CD4-positive, alpha-beta T cell (primary cell): ENCODE measurements around the gene DIS3L2. TPM values are rescaled to one million over a fixed set of nuclear protein-coding genes. Genes with fewer than 3 reads are reported as not detected.

Source experiments
- ATAC-seq: fragments of 200-7000 bp; cut with Tn5 transposase; one replicate; pipeline ENCODE4 v1.10.0; 2022; ENCODE audit warnings: mild to moderate bottlenecking; ENCODE audit not compliant: poor library complexity
- CTCF ChIA-PET: fragments of 350-600 bp; sonication (Branson Sonifier 250); formaldehyde crosslinking; loops from one replicate; lab custom pipeline; 2021; ENCODE audit warnings: antibody characterized with exemption, inconsistent platforms; lab: Charles Lee
- POLR2A ChIA-PET: fragments of 350-600 bp; sonication (Branson Sonifier 250); formaldehyde crosslinking; loops from one replicate; lab custom pipeline; 2021; ENCODE audit warnings: antibody characterized with exemption, inconsistent platforms; lab: Charles Lee
- DNase-seq, 14 experiments: peaks; one replicate each; pipeline ENCODE4 v3.0.0-alpha.2; 2013 to 2020; ENCODE audit warnings: mixed read lengths in 2 of 14
- H3K27ac ChIP-seq, 2 donors: one replicate each; pipeline versions ENCODE4 v1.5.1 to v1.7.0; 2013; ENCODE audit warnings: low read length in 2 of 2, low read depth in 1 of 2, mild to moderate bottlenecking in 1 of 2
- H3K27me3 ChIP-seq, 2 experiments: 1 replicate in 1 of 2; 2 replicates in 1 of 2; pipeline versions ENCODE4 v1.6.1 to v1.7.0; 2013; ENCODE audit warnings: low read length in 2 of 2, control low read depth in 1 of 2, mild to moderate bottlenecking in 1 of 2, moderate library complexity in 1 of 2; ENCODE audit not compliant: insufficient read depth in 2 of 2, control insufficient read depth in 1 of 2
- H3K36me3 ChIP-seq: one replicate; pipeline ENCODE4 v1.6.1; 2013; ENCODE audit warnings: low read length, control low read depth; ENCODE audit not compliant: insufficient read depth
- H3K4me1 ChIP-seq: one replicate; pipeline ENCODE4 v1.6.1; 2013; ENCODE audit warnings: low read length, control low read depth; ENCODE audit not compliant: insufficient read depth
- H3K4me3 ChIP-seq: one replicate; pipeline ENCODE4 v1.5.1; 2013; ENCODE audit warnings: mild to moderate bottlenecking, low read length, moderate library complexity
- H3K9me3 ChIP-seq, 2 experiments: 1 replicate in 1 of 2; 2 replicates in 1 of 2; pipeline versions ENCODE4 v1.6.1 to v1.7.0; 2013; ENCODE audit warnings: low read length in 2 of 2, mild to moderate bottlenecking in 2 of 2, control low read depth in 1 of 2, moderate library complexity in 1 of 2; ENCODE audit not compliant: control insufficient read depth in 1 of 2, insufficient read depth in 1 of 2
- H3K27ac Mint-ChIP-seq: one replicate; pipeline ENCODE4 v1.8.0; 2020; ENCODE audit warnings: mixed read lengths
- H3K27me3 Mint-ChIP-seq: one replicate; pipeline ENCODE4 v1.8.0; 2021; ENCODE audit warnings: mixed read lengths
- H3K36me3 Mint-ChIP-seq: one replicate; pipeline ENCODE4 v1.8.0; 2021; ENCODE audit warnings: low read depth, mixed read lengths
- H3K4me1 Mint-ChIP-seq: one replicate; pipeline ENCODE4 v1.8.0; 2021; ENCODE audit warnings: low read depth, mixed read lengths
- H3K4me3 Mint-ChIP-seq: one replicate; pipeline ENCODE4 v1.8.0; 2020; ENCODE audit warnings: mild to moderate bottlenecking, mixed read lengths
- H3K9me3 Mint-ChIP-seq: one replicate; pipeline ENCODE4 v1.8.0; 2020; ENCODE audit warnings: mixed read lengths
- CTCF ChIP-seq: fragments of 200-600 bp; IDR thresholded peaks from one replicate; pipeline ENCODE4 v1.8.0; 2022; ENCODE audit warnings: antibody characterized with exemption, mild to moderate bottlenecking
- intact Hi-C, 2 experiments: fragments of 100-400 bp; cut with DNase I in 1 of 2; cut with micrococcal nuclease in 1 of 2; formaldehyde crosslinking; loops; one replicate each; pipeline versions ENCODE4 v1.15.1 to v1.9.0; 2023 to 2025; cut with DNase I, micrococcal nuclease
- total RNA-seq, 174 experiments: library from RNA in 2 of 174; stranded (reverse) in 2 of 174; gene quantifications; one replicate each; pipeline ENCODE4 v1.2.3 and lab custom pipeline; 2021 to 2026

Gene DIS3L2
- total RNA-seq, 2 experiments from 2014 or later: 59.8 to 62.9 TPM

GRCh38 chr2:232139171-232139594 lies 177.7 kb downstream of the DIS3L2 start:
- TF ChIP-seq CTCF: no peak
- no peaks in the 10 kb centered on the region for H3K27me3 Mint-ChIP-seq
- H3K4me1 Mint-ChIP-seq: peaks cover 65% of the 10 kb centered on the region
- no peaks in the 10 kb centered on the region for H3K36me3 ChIP-seq
- peak overlapping the region; percentile 9 to 13 for H3K27ac ChIP-seq
- no peaks in the 10 kb centered on the region for H3K9me3 Mint-ChIP-seq
- intact Hi-C loops: loop anchor here (5.0 kb wide), 2 partner anchors 168 to 188 kb away; no protein-coding TSS in a partner anchor
- H3K9me3 ChIP-seq: no peaks in the 10 kb centered on the region
- peaks cover 7% of the 10 kb centered on the region for H3K36me3 Mint-ChIP-seq
- ATAC-seq (peak; percentile 54), DNase-seq (peak in 3 of 14 experiments; percentile 7 to 9 (median 7))
- H3K4me3 ChIP-seq: no peak overlapping the region
- H3K4me3 Mint-ChIP-seq: peak overlapping the region; percentile 6
- POLR2A ChIA-PET: interaction anchor here (0.6 to 1.7 kb wide), 3 partner anchors 31 to 178 kb away, joined by 3 to 4 read pairs (median 4); partner anchors contain the start of gene DIS3L2
- peak overlapping the region; percentile 82 for H3K27ac Mint-ChIP-seq
- peaks cover 7% of the 10 kb centered on the region for H3K4me1 ChIP-seq
- CTCF ChIA-PET: no interaction called here
- H3K27me3 ChIP-seq: no peaks in the 10 kb centered on the region

GRCh38 chr2:232139786-232140562 lies 178.5 kb downstream of the DIS3L2 start:
- H3K4me3 Mint-ChIP-seq: no peak overlapping the region
- TF ChIP-seq CTCF: no peak
- H3K27me3 Mint-ChIP-seq: no peaks in the 10 kb centered on the region
- Histone ChIP-seq H3K4me3 (no peak overlapping the region), H3K27me3 (no peaks in the 10 kb centered on the region), H3K4me1 (peaks cover 7% of the 10 kb centered on the region), H3K27ac (peak overlapping the region; percentile 9 to 13), H3K36me3 (no peaks in the 10 kb centered on the region), H3K9me3 (no peaks in the 10 kb centered on the region)
- peaks cover 9% of the 10 kb centered on the region for H3K36me3 Mint-ChIP-seq
- ChIA-PET CTCF (interaction anchor here (1.0 kb wide), 1 partner anchor 175 kb away, joined by 3 read pairs; no protein-coding TSS in a partner anchor), POLR2A (interaction anchor here (0.6 kb wide), 1 partner anchor 31 kb away, joined by 4 read pairs; no protein-coding TSS in a partner anchor)
- no peak for ATAC-seq
- no peak for DNase-seq
- intact Hi-C loops: loop anchor here (1.0 to 5.0 kb wide), 4 partner anchors 167 to 233 kb away; partner anchors contain the start of gene NPPC (in 1 of the 2)
- peak overlapping the region; percentile 82 for H3K27ac Mint-ChIP-seq
- no peaks in the 10 kb centered on the region for H3K9me3 Mint-ChIP-seq
- H3K4me1 Mint-ChIP-seq: peaks cover 59% of the 10 kb centered on the region

GRCh38 chr2:232141591-232141990 lies 180.1 kb downstream of the DIS3L2 start:
- TF ChIP-seq CTCF: no peak
- H3K4me1 ChIP-seq: peaks cover 7% of the 10 kb centered on the region
- H3K4me3 ChIP-seq: no peak overlapping the region
- ChIA-PET POLR2A (no interaction called here), CTCF (interaction anchor here (1.0 kb wide), 1 partner anchor 236 kb away, joined by 5 read pairs; no protein-coding TSS in a partner anchor)
- Mint-ChIP-seq H3K9me3 (no peaks in the 10 kb centered on the region), H3K36me3 (peaks cover 25% of the 10 kb centered on the region), H3K4me3 (no peak overlapping the region), H3K27ac (peak overlapping the region; percentile 15), H3K4me1 (peaks cover 43% of the 10 kb centered on the region), H3K27me3 (no peaks in the 10 kb centered on the region)
- no peak overlapping the region for H3K27ac ChIP-seq
- H3K27me3 ChIP-seq: no peaks in the 10 kb centered on the region
- DNase-seq (no peak), ATAC-seq (no peak)
- intact Hi-C loops: loop anchor here in 1 of 2 experiments (5.0 kb wide), 2 partner anchors 186 to 234 kb away; no protein-coding TSS in a partner anchor
- no peaks in the 10 kb centered on the region for H3K9me3 ChIP-seq
- H3K36me3 ChIP-seq: no peaks in the 10 kb centered on the region
